IMR-90 (cell line): ENCODE results near the gene PFKL. TPM values are rescaled to one million over a fixed set of nuclear protein-coding genes. Genes with fewer than 3 reads are reported as not detected.

Experiments
- ATAC-seq: fragments of 200-7000 bp; cut with Tn5 transposase; 2 replicates; pipeline ENCODE4 v1.9.1; 2020; ENCODE audit warnings: low read depth, mild to moderate bottlenecking, moderate library complexity
- BruUV-seq: library from RNA; stranded (reverse); fragments of 400-500 nt; replicated peaks from 2 replicates; lab custom pipeline; 2021; lab: Mats Ljungman, UMichigan
- CTCF ChIA-PET: fragments of 300-600 bp; formaldehyde crosslinking; extraction: SDS; loops from one replicate; lab custom pipeline; 2021; ENCODE audit warnings: antibody characterized with exemption; lab: Yijun Ruan, JAX
- POLR2A ChIA-PET: fragments of 300-600 bp; sonication (Branson Sonifier 250); formaldehyde crosslinking; loops from one replicate; lab custom pipeline; 2022; ENCODE audit warnings: antibody characterized with exemption; ENCODE audit not compliant: unreplicated experiment; lab: Charles Lee
- DNase-seq: peaks from one replicate; pipeline ENCODE4 v3.0.0; 2013
- H2AFZ ChIP-seq: replicated peaks from 2 replicates; pipeline ENCODE3; 2013; ENCODE audit warnings: low read length, mild to moderate bottlenecking; ENCODE audit not compliant: poor library complexity
- H2AK5ac ChIP-seq: 2 replicates; pipeline ENCODE4 v1.6.1; 2013; ENCODE audit warnings: low read depth, low read length, inconsistent platforms
- H2AK9ac ChIP-seq: replicated peaks from 2 replicates; pipeline ENCODE3; 2013; ENCODE audit warnings: mild to moderate bottlenecking, low read depth, low read length, moderate library complexity; ENCODE audit not compliant: poor library complexity
- H2BK120ac ChIP-seq: 2 replicates; pipeline ENCODE4 v1.6.1; 2013; ENCODE audit warnings: low read depth, low read length, inconsistent platforms
- H2BK15ac ChIP-seq: 3 replicates; pipeline ENCODE4 v1.6.1; 2013; ENCODE audit warnings: low read depth, low read length, inconsistent platforms
- H2BK20ac ChIP-seq: 2 replicates; pipeline ENCODE4 v1.6.1; 2013; ENCODE audit warnings: low read depth, mild to moderate bottlenecking, inconsistent platforms, low read length, moderate library complexity
- H2BK5ac ChIP-seq: 2 replicates; pipeline ENCODE4 v1.6.1; 2013; ENCODE audit warnings: mild to moderate bottlenecking, low read depth, low read length, inconsistent platforms; ENCODE audit not compliant: poor library complexity, severe bottlenecking
- H3K14ac ChIP-seq: replicated peaks from 2 replicates; pipeline ENCODE4 v1.6.1; 2013; ENCODE audit warnings: low read depth, low read length, inconsistent platforms
- H3K18ac ChIP-seq: 2 replicates; pipeline ENCODE4 v1.6.1; 2013; ENCODE audit warnings: low read depth, low read length, control low read depth
- H3K23ac ChIP-seq: 2 replicates; pipeline ENCODE4 v1.6.1; 2013; ENCODE audit warnings: low read depth, low read length, inconsistent platforms
- H3K27ac ChIP-seq: 2 replicates; pipeline ENCODE4 v1.5.1; 2013; ENCODE audit warnings: mild to moderate bottlenecking, control low read depth, low read length; ENCODE audit not compliant: insufficient read depth
- H3K27me3 ChIP-seq: 2 replicates; pipeline ENCODE4 v1.6.1; 2013; ENCODE audit warnings: low read length; ENCODE audit not compliant: control insufficient read depth, insufficient read depth
- H3K36me3 ChIP-seq: 2 replicates; pipeline ENCODE4 v1.6.1; 2013; ENCODE audit warnings: low read length, mixed read lengths; ENCODE audit not compliant: control insufficient read depth, insufficient read depth
- H3K4ac ChIP-seq: 2 replicates; pipeline ENCODE4 v1.6.1; 2013; ENCODE audit warnings: low read depth, low read length, inconsistent platforms
- H3K4me1 ChIP-seq: 2 replicates; pipeline ENCODE4 v1.6.1; 2013; ENCODE audit warnings: low read length, mixed read lengths; ENCODE audit not compliant: control insufficient read depth, insufficient read depth
- H3K4me2 ChIP-seq: 2 replicates; pipeline ENCODE4 v1.6.1; 2013; ENCODE audit warnings: low read depth, mild to moderate bottlenecking, control low read depth, low read length, moderate library complexity
- H3K4me3 ChIP-seq: 2 replicates; pipeline ENCODE4 v1.5.1; 2013; ENCODE audit warnings: low read depth, mild to moderate bottlenecking, control low read depth, low read length, moderate library complexity; ENCODE audit not compliant: insufficient read depth
- H3K56ac ChIP-seq: 2 replicates; pipeline ENCODE4 v1.6.1; 2013; ENCODE audit warnings: low read length, inconsistent platforms; ENCODE audit not compliant: insufficient read depth; ENCODE audit errors: extremely low read depth
- H3K79me1 ChIP-seq, 2 experiments: 2 replicates each; pipeline ENCODE4 v1.6.1; 2013; ENCODE audit warnings: low read length in 2 of 2, inconsistent platforms in 1 of 2, low read depth in 1 of 2
- H3K9ac ChIP-seq: 2 replicates; pipeline ENCODE4 v1.6.1; 2013; ENCODE audit warnings: low read depth, low read length, control low read depth
- H3K9me1 ChIP-seq: 2 replicates; pipeline ENCODE4 v1.6.1; 2013; ENCODE audit warnings: low read length, inconsistent platforms; ENCODE audit not compliant: insufficient read depth
- H3K9me3 ChIP-seq: 2 replicates; pipeline ENCODE4 v1.6.1; 2013; ENCODE audit warnings: low read length; ENCODE audit not compliant: control insufficient read depth, insufficient read depth
- H4K20me1 ChIP-seq: 2 replicates; pipeline ENCODE4 v1.6.1; 2013; ENCODE audit warnings: low read length, inconsistent platforms; ENCODE audit not compliant: insufficient read depth
- H4K5ac ChIP-seq: 2 replicates; pipeline ENCODE4 v1.6.1; 2013; ENCODE audit warnings: mild to moderate bottlenecking, low read depth, low read length, control low read depth
- H4K8ac ChIP-seq, 2 experiments: 2 replicates each; pipeline ENCODE4 v1.6.1; 2013; ENCODE audit warnings: low read depth in 2 of 2, low read length in 2 of 2, control low read depth in 1 of 2, inconsistent platforms in 1 of 2
- H4K91ac ChIP-seq: 2 replicates; pipeline ENCODE4 v1.6.1; 2013; ENCODE audit warnings: low read depth, low read length, inconsistent platforms; ENCODE audit not compliant: insufficient read depth
- BHLHE40 ChIP-seq: fragments of 150-350 bp; IDR thresholded peaks from 2 replicates; pipeline ENCODE4 v1.6.1; 2016; ENCODE audit warnings: mild to moderate bottlenecking, low read depth, low read length
- CHD1 ChIP-seq: IDR thresholded peaks from 2 replicates; pipeline ENCODE4 v1.6.1; 2012; ENCODE audit warnings: low read depth, low read length, improper control_type of control experiment
- ELK1 ChIP-seq: fragments of 150-350 bp; IDR thresholded peaks from 2 replicates; pipeline ENCODE4 v1.6.1; 2016; ENCODE audit warnings: low read depth, mild to moderate bottlenecking, low read length, moderate library complexity, borderline replicate concordance
- FOS ChIP-seq: fragments of 150-350 bp; IDR thresholded peaks from 2 replicates; pipeline ENCODE4 v1.6.1; 2016; ENCODE audit warnings: low read depth, low read length
- MAFK ChIP-seq: IDR thresholded peaks from 2 replicates; pipeline ENCODE4 v1.6.1; 2012; ENCODE audit warnings: low read depth, low read length, improper control_type of control experiment
- MAZ ChIP-seq: IDR thresholded peaks from 2 replicates; pipeline ENCODE4 v1.6.1; 2012; ENCODE audit warnings: low read depth, mild to moderate bottlenecking, low read length, improper control_type of control experiment, moderate library complexity, borderline replicate concordance
- NFE2L2 ChIP-seq: fragments of 150-350 bp; IDR thresholded peaks from 2 replicates; pipeline ENCODE4 v1.6.1; 2016; ENCODE audit warnings: low read depth, mild to moderate bottlenecking, low read length
- POLR2A ChIP-seq: IDR thresholded peaks from 2 replicates; pipeline ENCODE4 v1.6.1; 2012; ENCODE audit warnings: mild to moderate bottlenecking, low read depth, low read length
- RAD21 ChIP-seq: IDR thresholded peaks from 2 replicates; pipeline ENCODE4 v1.6.1; 2012; ENCODE audit warnings: low read length, improper control_type of control experiment
- RCOR1 ChIP-seq: IDR thresholded peaks from 2 replicates; pipeline ENCODE4 v1.6.1; 2012; ENCODE audit warnings: mild to moderate bottlenecking, low read length, improper control_type of control experiment; ENCODE audit not compliant: insufficient replicate concordance
- RFX5 ChIP-seq: IDR thresholded peaks from 2 replicates; pipeline ENCODE4 v1.8.0; 2012; ENCODE audit warnings: low read depth, mild to moderate bottlenecking, low read length, moderate library complexity
- WGBS, 2 experiments: methylation state at CpG; one replicate each; pipeline versions ENCODE4 v1.1.5 to v1.1.7; 2013; ENCODE audit warnings: missing lambda C conversion rate in 2 of 2; ENCODE audit not compliant: insufficient read length in 1 of 2; ENCODE audit errors: extremely low coverage in 2 of 2; 5-methylcytosine and 5-hydroxymethylcytosine counted together
- dilution Hi-C: fragments of 300-500 bp; cut with HindIII; formaldehyde crosslinking; loops from one replicate; pipeline ENCODE4 v1.14.3; 2018; ENCODE audit warnings: low sequenced_read_pairs; ENCODE audit not compliant: unreplicated experiment
- in situ Hi-C: fragments of 300-500 bp; cut with MboI; formaldehyde crosslinking; loops from 3 replicates; pipeline ENCODE4 v1.14.3; 2019; ENCODE audit warnings: low sequenced_read_pairs, inconsistent platforms, mixed read lengths
- intact Hi-C: fragments of 100-400 bp; cut with micrococcal nuclease; formaldehyde crosslinking; loops from 2 replicates; pipeline ENCODE4 v1.10.0; 2022
- polyA plus RNA-seq, 3 experiments: library from polyadenylated mRNA; depleted of rRNA; stranded (reverse); fragments of >200 nt; gene quantifications; 2 replicates each; pipeline ENCODE4 v1.2.3, GENCODE V29; 2012; ENCODE audit warnings: low replicate concordance in 1 of 3
- total RNA-seq: library from RNA; depleted of rRNA; stranded (reverse); fragments of >200 nt; gene quantifications from 2 replicates; pipeline ENCODE4 v1.2.3, GENCODE V29; 2012
- TF ChIP-seq, protein P1 (sequence below): conservative IDR thresholded peaks from 2 replicates; pipeline ENCODE4 v1.5.1; 2012; ENCODE audit warnings: mild to moderate bottlenecking, low read depth, low read length, improper control_type of control experiment

PFKL gene
- total and polyA plus RNA-seq, 2 of the 4 experiments (the other 2 are of a cell fraction): 103 to 126 TPM

- Histone ChIP-seq H4K8ac (no peak overlapping the region), H3K27me3 (peaks cover 21% of the 10 kb centered on the region; the same call in 1 of the 2 replicates), H3K23ac (no peak overlapping the region), H3K79me1 (no peaks in the 10 kb centered on the region), H3K18ac (no peak overlapping the region), H4K20me1 (no peaks in the 10 kb centered on the region), H3K4ac (no peak overlapping the region), H2BK120ac (no peak overlapping the region), H2BK5ac (no peak overlapping the region), H3K27ac (no peak overlapping the region), H3K4me2 (no peak overlapping the region), H3K9ac (no peak overlapping the region), H2BK15ac (no peak overlapping the region), H3K14ac (no peak overlapping the region), H2BK20ac (no peak overlapping the region), H3K4me3 (no peak overlapping the region), H3K9me1 (no peaks in the 10 kb centered on the region), H2AFZ (no peak overlapping the region), H3K4me1 (peaks cover 4% of the 10 kb centered on the region; the same call in 1 of the 2 replicates), H3K9me3 (no peaks in the 10 kb centered on the region), H4K91ac (no peak overlapping the region), H4K5ac (no peak overlapping the region), H3K36me3 (no peaks in the 10 kb centered on the region), H2AK9ac (no peak overlapping the region), H3K56ac (no peak overlapping the region), H2AK5ac (no peak overlapping the region)
- dilution Hi-C loops (no loop called here), in situ Hi-C loops (no loop called here), intact Hi-C loops (no loop called here)
- DNase-seq (no peak), ATAC-seq (no peak)
- WGBS, 2 experiments: 78% methylated on average over 12 of the region's 24 CpGs; no CpG with 5 or more reads in 1 of the 2 experiments
- CTCF ChIA-PET: no interaction called here
- BruUV-seq: no TSS peak
- no peak for TF ChIP-seq RCOR1
- no peak for TF ChIP-seq NFE2L2
- TF ChIP-seq MAZ: no peak
- no peak for TF ChIP-seq CHD1
- no peak for TF ChIP-seq BHLHE40
- no peak for TF ChIP-seq ELK1
- no peak for TF ChIP-seq POLR2A
- TF ChIP-seq, protein P1, sequence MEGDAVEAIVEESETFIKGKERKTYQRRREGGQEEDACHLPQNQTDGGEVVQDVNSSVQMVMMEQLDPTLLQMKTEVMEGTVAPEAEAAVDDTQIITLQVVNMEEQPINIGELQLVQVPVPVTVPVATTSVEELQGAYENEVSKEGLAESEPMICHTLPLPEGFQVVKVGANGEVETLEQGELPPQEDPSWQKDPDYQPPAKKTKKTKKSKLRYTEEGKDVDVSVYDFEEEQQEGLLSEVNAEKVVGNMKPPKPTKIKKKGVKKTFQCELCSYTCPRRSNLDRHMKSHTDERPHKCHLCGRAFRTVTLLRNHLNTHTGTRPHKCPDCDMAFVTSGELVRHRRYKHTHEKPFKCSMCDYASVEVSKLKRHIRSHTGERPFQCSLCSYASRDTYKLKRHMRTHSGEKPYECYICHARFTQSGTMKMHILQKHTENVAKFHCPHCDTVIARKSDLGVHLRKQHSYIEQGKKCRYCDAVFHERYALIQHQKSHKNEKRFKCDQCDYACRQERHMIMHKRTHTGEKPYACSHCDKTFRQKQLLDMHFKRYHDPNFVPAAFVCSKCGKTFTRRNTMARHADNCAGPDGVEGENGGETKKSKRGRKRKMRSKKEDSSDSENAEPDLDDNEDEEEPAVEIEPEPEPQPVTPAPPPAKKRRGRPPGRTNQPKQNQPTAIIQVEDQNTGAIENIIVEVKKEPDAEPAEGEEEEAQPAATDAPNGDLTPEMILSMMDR: no peak
- no peak for TF ChIP-seq RFX5
- TF ChIP-seq MAFK: no peak
- no peak for TF ChIP-seq RAD21
- TF ChIP-seq FOS: no peak
- POLR2A ChIA-PET: no interaction called here
Measured at GRCh38 chr21:44289381-44290010, 10.4 kb upstream of the PFKL start.
